ENCODE measurements around the gene ZNF629.

- TF ChIP-seq SIN3A (IDR thresholded peaks at IDR 0.05; ENCODE audit: borderline replicate concordance, insufficient read depth, low read length): no peak
- no peak for TF ChIP-seq TAF1 (IDR thresholded peaks at IDR 0.05; ENCODE audit: borderline replicate concordance, insufficient read depth, low read length)
- no peak for TF ChIP-seq POLR2AphosphoS5 (IDR thresholded peaks at IDR 0.05; ENCODE audit: low read depth, low read length)
- TF ChIP-seq REST (IDR thresholded peaks at IDR 0.05; ENCODE audit: insufficient read depth in 1 of 2, low read depth in 2 of 2, low read length in 2 of 2): no peak
- TF ChIP-seq FOXP2 (optimal IDR thresholded peaks at IDR 0.05; ENCODE audit: borderline replicate concordance, extremely low read depth, extremely low read length, insufficient read depth): no peak
Observed at GRCh38 chr16:30767767-30768465, 19.1 kb downstream of the ZNF629 start.

Measured in PFSK-1 (cell line).